Pons (tissue), 1 donor: ENCODE measurements around the gene ULK3.

Experiments
- DNase-seq: peaks from one replicate; pipeline ENCODE4 v3.0.0-alpha.2; 2016; ENCODE audit warnings: low spot score

The ULK3 gene

GRCh38 chr15:74798388-74799254 lies 44.3 kb downstream of the ULK3 start:
- no peak for DNase-seq

GRCh38 chr15:74795966-74796625 lies 46.9 kb downstream of the ULK3 start:
- no peak for DNase-seq

GRCh38 chr15:74794970-74795349 lies 48.0 kb downstream of the ULK3 start:
- DNase-seq = no peak

GRCh38 chr15:74794248-74794969 lies 48.5 kb downstream of the ULK3 start:
- no peak for DNase-seq

GRCh38 chr15:74793135-74794028 lies 49.6 kb downstream of the ULK3 start:
- no peak for DNase-seq

- DNase-seq = no peak
Measured at GRCh38 chr15:74792227-74793016, 50.5 kb downstream of the ULK3 start.

- no peak for DNase-seq
Measured at GRCh38 chr15:74791667-74792066, 51.3 kb downstream of the ULK3 start.

- DNase-seq = no peak
Measured at GRCh38 chr15:74791007-74791406, 51.9 kb downstream of the ULK3 start.

- DNase-seq = peak; percentile 73
Measured at GRCh38 chr15:74790080-74790916, 52.7 kb downstream of the ULK3 start.

- DNase-seq = no peak
Measured at GRCh38 chr15:74789741-74790079, 53.2 kb downstream of the ULK3 start.

GRCh38 chr15:74789171-74789631 lies 53.8 kb downstream of the ULK3 start:
- no peak for DNase-seq

GRCh38 chr15:74788683-74789151 lies 54.2 kb downstream of the ULK3 start:
- no peak for DNase-seq

GRCh38 chr15:74788042-74788682 lies 54.8 kb downstream of the ULK3 start:
- no peak for DNase-seq

GRCh38 chr15:74787251-74788041 lies 55.5 kb downstream of the ULK3 start:
- DNase-seq = peak; percentile 90

GRCh38 chr15:74786551-74787165 lies 56.3 kb downstream of the ULK3 start:
- no peak for DNase-seq
